H1 (cell line): ENCODE results near the gene C2orf92. TPM values are rescaled to one million over a fixed set of nuclear protein-coding genes. Genes with fewer than 3 reads are reported as not detected.

ENCODE experiments used
- CTCF ChIA-PET: fragments of 300-600 bp; sonication (Branson Sonifier 250); formaldehyde crosslinking; loops from one replicate; lab custom pipeline; 2021; ENCODE audit not compliant: partially characterized antibody; lab: Charles Lee
- POLR2A ChIA-PET: fragments of 300-600 bp; sonication (Branson Sonifier 250); formaldehyde crosslinking; loops from one replicate; lab custom pipeline; 2021; ENCODE audit warnings: inconsistent platforms; ENCODE audit not compliant: partially characterized antibody; lab: Charles Lee
- DNase-seq, 2 experiments: peaks; one replicate each; pipeline versions ENCODE4 v3.0.0 to v3.0.0-alpha.2; 2010 to 2022; ENCODE audit warnings: low spot score in 2 of 2, low read depth in 1 of 2, mixed read lengths in 1 of 2
- FAIRE-seq: peaks from 2 replicates; lab custom pipeline; 2011; peaks lifted over from hg19 to GRCh38; lab: Jason Lieb, UNC
- H2AFZ ChIP-seq: 2 replicates; pipeline ENCODE4 v1.8.1; 2012; ENCODE audit warnings: low read length, inconsistent platforms
- H2AK5ac ChIP-seq: 2 replicates; pipeline ENCODE4 v1.6.1; 2013; ENCODE audit warnings: low read depth, low read length
- H2BK120ac ChIP-seq: replicated peaks from 2 replicates; pipeline ENCODE3; 2013; ENCODE audit warnings: low read depth, low read length, inconsistent platforms
- H2BK12ac ChIP-seq: 2 replicates; pipeline ENCODE4 v1.6.1; 2013; ENCODE audit warnings: low read depth, low read length
- H2BK15ac ChIP-seq: 2 replicates; pipeline ENCODE4 v1.6.1; 2013; ENCODE audit warnings: low read length
- H2BK20ac ChIP-seq: 2 replicates; pipeline ENCODE4 v1.6.1; 2013; ENCODE audit warnings: low read length
- H2BK5ac ChIP-seq: 2 replicates; pipeline ENCODE4 v1.6.1; 2013; ENCODE audit warnings: low read depth, low read length
- H3K14ac ChIP-seq: 2 replicates; pipeline ENCODE4 v1.6.1; 2013; ENCODE audit warnings: inconsistent platforms; ENCODE audit not compliant: insufficient read length
- H3K18ac ChIP-seq: 2 replicates; pipeline ENCODE4 v1.6.1; 2013; ENCODE audit warnings: low read length; ENCODE audit errors: extremely low read depth
- H3K23ac ChIP-seq: 2 replicates; pipeline ENCODE4 v1.6.1; 2013; ENCODE audit warnings: inconsistent platforms; ENCODE audit not compliant: insufficient read length
- H3K23me2 ChIP-seq: 2 replicates; pipeline ENCODE4 v1.6.1; 2013; ENCODE audit warnings: low read depth, low read length
- H3K27ac ChIP-seq: 2 replicates; pipeline ENCODE4 v1.6.1; 2011; ENCODE audit warnings: low read depth, low read length, inconsistent platforms
- H3K27me3 ChIP-seq, 4 experiments: replicated peaks in 1 of 4; 1 replicate in 1 of 4; 2 replicates in 3 of 4; pipeline versions ENCODE4 v1.6.1 to v1.8.1; 2011 to 2013; ENCODE audit warnings: low read length in 3 of 4, mild to moderate bottlenecking in 3 of 4, inconsistent platforms in 2 of 4, mixed read lengths in 2 of 4, moderate library complexity in 1 of 4; ENCODE audit not compliant: control insufficient read depth in 3 of 4, insufficient read depth in 3 of 4; ENCODE audit errors: extremely low read depth in 1 of 4
- H3K36me3 ChIP-seq, 4 experiments: 2 replicates each; pipeline versions ENCODE4 v1.6.1 to v1.8.1; 2011 to 2013; ENCODE audit warnings: mild to moderate bottlenecking in 4 of 4, low read length in 3 of 4, moderate library complexity in 2 of 4, control low read depth in 1 of 4, inconsistent platforms in 1 of 4; ENCODE audit not compliant: insufficient read depth in 4 of 4, control insufficient read depth in 2 of 4
- H3K4ac ChIP-seq: replicated peaks from 2 replicates; pipeline ENCODE3; 2013; ENCODE audit warnings: low read length, low read depth, mixed read lengths, inconsistent platforms; ENCODE audit not compliant: insufficient read length
- H3K4me1 ChIP-seq, 4 experiments: replicated peaks in 1 of 4; 1 replicate in 1 of 4; 2 replicates in 3 of 4; pipeline versions ENCODE4 v1.6.1 to v1.8.1; 2011 to 2013; ENCODE audit warnings: low read length in 3 of 4, inconsistent platforms in 2 of 4, mixed read lengths in 1 of 4; ENCODE audit not compliant: insufficient read depth in 4 of 4, control insufficient read depth in 3 of 4
- H3K4me2 ChIP-seq, 2 experiments: 2 replicates each; pipeline versions ENCODE4 v1.6.1 to v1.8.1; 2011 to 2013; ENCODE audit warnings: low read depth in 2 of 2, low read length in 2 of 2, control low read depth in 1 of 2, inconsistent platforms in 1 of 2, mild to moderate bottlenecking in 1 of 2; ENCODE audit not compliant: insufficient read depth in 1 of 2
- H3K4me3 ChIP-seq, 4 experiments: fragments of 200-600, 300-600 bp in 1 of 4; sonication (generic), shearing (Covaris generic), sonication (Bioruptor Twin) in 1 of 4; 2 replicates each; pipeline versions ENCODE4 v1.5.1 to v1.8.1; 2011 to 2016; ENCODE audit warnings: low read length in 4 of 4, low read depth in 3 of 4, control low read depth in 2 of 4, inconsistent platforms in 2 of 4, mild to moderate bottlenecking in 2 of 4, mixed read lengths in 1 of 4, moderate library complexity in 1 of 4; ENCODE audit not compliant: insufficient read depth in 2 of 4; ENCODE audit errors: extremely low read depth in 1 of 4
- H3K56ac ChIP-seq: replicated peaks from 2 replicates; pipeline ENCODE3; 2013; ENCODE audit warnings: low read depth, mild to moderate bottlenecking, mixed read lengths, low read length, inconsistent platforms; ENCODE audit not compliant: insufficient read length
- H3K79me1 ChIP-seq: 2 replicates; pipeline ENCODE4 v1.6.1; 2013; ENCODE audit warnings: low read depth, low read length, control low read depth
- H3K79me2 ChIP-seq, 2 experiments: 2 replicates each; pipeline versions ENCODE4 v1.6.1 to v1.8.1; 2012 to 2013; ENCODE audit warnings: low read length in 2 of 2, mild to moderate bottlenecking in 2 of 2, inconsistent platforms in 1 of 2; ENCODE audit not compliant: insufficient read depth in 2 of 2, control insufficient read depth in 1 of 2
- H3K9ac ChIP-seq, 4 experiments: replicated peaks in 1 of 4; 1 replicate in 1 of 4; 2 replicates in 3 of 4; pipeline versions ENCODE4 v1.6.1 to v1.8.1; 2011 to 2013; ENCODE audit warnings: low read depth in 3 of 4, low read length in 3 of 4, control low read depth in 2 of 4, mild to moderate bottlenecking in 2 of 4, moderate library complexity in 2 of 4, inconsistent platforms in 1 of 4; ENCODE audit errors: extremely low read depth in 1 of 4
- H3K9me3 ChIP-seq, 2 experiments: 2 replicates each; pipeline versions ENCODE4 v1.6.1 to v1.8.1; 2012 to 2013; ENCODE audit warnings: mild to moderate bottlenecking in 2 of 2, moderate library complexity in 2 of 2, control low read depth in 1 of 2, inconsistent platforms in 1 of 2, low read depth in 1 of 2, low read length in 1 of 2, mixed read lengths in 1 of 2; ENCODE audit not compliant: insufficient read depth in 2 of 2
- H4K20me1 ChIP-seq, 2 experiments: replicated peaks in 1 of 2; 2 replicates each; pipeline versions ENCODE3 to v1.8.1; 2011 to 2013; ENCODE audit warnings: inconsistent platforms in 2 of 2, low read length in 2 of 2, mild to moderate bottlenecking in 1 of 2; ENCODE audit not compliant: insufficient read depth in 2 of 2, control insufficient read depth in 1 of 2
- H4K5ac ChIP-seq: 2 replicates; pipeline ENCODE4 v1.6.1; 2013; ENCODE audit warnings: low read length, low read depth, mixed read lengths, inconsistent platforms; ENCODE audit not compliant: insufficient read length
- H4K8ac ChIP-seq: 2 replicates; pipeline ENCODE4 v1.8.0; 2013; ENCODE audit warnings: mild to moderate bottlenecking, moderate library complexity, low read length, inconsistent platforms; ENCODE audit not compliant: insufficient read depth; ENCODE audit errors: extremely low read depth
- H4K91ac ChIP-seq: replicated peaks from 2 replicates; pipeline ENCODE3; 2013; ENCODE audit warnings: low read length, mixed read lengths, inconsistent platforms; ENCODE audit not compliant: insufficient read length
- ATF3 ChIP-seq: IDR thresholded peaks from 2 replicates; pipeline ENCODE4 v1.6.1; 2011; ENCODE audit warnings: low read depth, mild to moderate bottlenecking, low read length; ENCODE audit not compliant: insufficient read depth
- BACH1 ChIP-seq: IDR thresholded peaks from 2 replicates; pipeline ENCODE4 v1.6.1; 2012; ENCODE audit warnings: low read length, improper control_type of control experiment
- BCL11A ChIP-seq, 2 experiments: IDR thresholded peaks; one replicate each; pipeline ENCODE4 v1.6.1; 2011; ENCODE audit warnings: low read depth in 2 of 2, low read length in 2 of 2, mild to moderate bottlenecking in 2 of 2
- CTBP2 ChIP-seq: IDR thresholded peaks from 2 replicates; pipeline ENCODE4 v1.7.0; 2011; ENCODE audit warnings: borderline replicate concordance, mild to moderate bottlenecking, moderate library complexity, mixed read lengths, low read length; ENCODE audit not compliant: insufficient read depth, insufficient read length
- KDM1A ChIP-seq: fragments of 200-600, 300-600 bp; sonication (generic); IDR thresholded peaks from 2 replicates; pipeline ENCODE4 v1.7.1; 2016; ENCODE audit warnings: mild to moderate bottlenecking, low read length, borderline replicate concordance
- KDM4A ChIP-seq: IDR thresholded peaks from one replicate; pipeline ENCODE4 v1.7.1; 2012; ENCODE audit warnings: low read depth, mild to moderate bottlenecking, moderate library complexity, low read length, inconsistent platforms; ENCODE audit not compliant: severe bottlenecking
- POU5F1 ChIP-seq: IDR thresholded peaks from 2 replicates; pipeline ENCODE4 v1.6.1; 2011; ENCODE audit warnings: low read depth, mild to moderate bottlenecking, low read length, moderate library complexity
- RXRA ChIP-seq: IDR thresholded peaks from 2 replicates; pipeline ENCODE4 v1.6.1; 2011; ENCODE audit warnings: low read depth, mild to moderate bottlenecking, low read length, moderate library complexity; ENCODE audit not compliant: insufficient read depth
- YY1 ChIP-seq: IDR thresholded peaks from 2 replicates; pipeline ENCODE4 v1.6.1; 2011; ENCODE audit warnings: low read depth, mild to moderate bottlenecking, low read length
- ZNF274 ChIP-seq: IDR thresholded peaks from 2 replicates; pipeline ENCODE4 v1.7.0; 2012; ENCODE audit warnings: low read length, borderline replicate concordance; ENCODE audit errors: extremely low read depth
- whole genome bisulfite sequencing, 2 experiments: shearing (Covaris generic) in 1 of 2; methylation state at CpG; one replicate each; pipeline versions ENCODE4 v1.1.6 to v1.1.7; 2013 to 2015; ENCODE audit warnings: low lambda C conversion rate in 2 of 2, mixed read lengths in 2 of 2, inconsistent platforms in 1 of 2, low coverage in 1 of 2, missing lambda C conversion rate in 1 of 2; ENCODE audit not compliant: insufficient replicate concordance in 2 of 2, insufficient coverage in 1 of 2, insufficient read length in 1 of 2; ENCODE audit errors: extremely low coverage in 1 of 2, missing lambda C conversion rate in 1 of 2; 5-methylcytosine and 5-hydroxymethylcytosine counted together
- polyA plus RNA-seq, 7 experiments: library from polyadenylated mRNA; depleted of rRNA in 3 of 7; stranded (reverse) in 5 of 7; unstranded in 2 of 7; fragments of >200 nt in 5 of 7; fragments of 200-250 nt in 2 of 7; gene quantifications; 1 replicate in 5 of 7; 2 replicates in 1 of 7; 4 replicates in 1 of 7; pipeline versions ENCODE4 v1.2.1 to v1.2.3, GENCODE V29; 2011 to 2013; ENCODE audit warnings: missing spikeins in 2 of 7, mixed read lengths in 2 of 7
- total RNA-seq: library from RNA; stranded (reverse); fragmentation: NEBNext Ultra II Directional; extraction: Animal tissue kit (Norgen Biotek cat#: 25700); gene quantifications from 2 replicates; pipeline ENCODE4 v1.2.1, GENCODE V29; 2021
- TF ChIP-seq, protein P1 (sequence below): IDR thresholded peaks from 2 replicates; pipeline ENCODE4 v1.6.1; 2011; ENCODE audit warnings: low read length, improper control_type of control experiment

Gene C2orf92
- total and polyA plus RNA-seq, 2 of the 8 experiments (the other 6 are each of a cell fraction or from before 2014, with no cell fraction given): 2.3 to 3.7 TPM

DNA sequence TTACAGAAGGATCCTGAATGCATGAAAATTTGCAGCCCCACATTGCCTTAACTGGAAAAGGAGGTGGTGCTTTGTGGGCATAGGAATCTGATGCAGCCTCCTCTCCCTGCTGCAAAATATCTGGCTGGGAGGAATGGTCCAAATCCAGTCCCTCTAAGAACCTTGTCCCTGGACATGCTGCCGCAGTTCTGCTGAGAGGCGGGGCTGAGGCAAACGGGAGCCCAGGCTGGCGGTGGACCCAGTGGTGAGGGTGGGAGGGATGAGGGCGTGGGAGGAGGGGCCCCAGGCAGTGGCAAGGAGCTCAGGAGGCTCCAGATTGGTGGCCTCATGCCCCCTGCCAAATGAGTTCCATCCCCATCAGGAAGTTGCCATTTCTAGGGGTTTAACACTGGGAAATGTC, 80.1 kb downstream of the C2orf92 start:
- H3K4me3 ChIP-seq: no peak overlapping the region
- H4K8ac ChIP-seq: peak overlapping the region; percentile 15; the same call in 1 of the 2 replicates
- H2AK5ac ChIP-seq: no peak overlapping the region
- no peak overlapping the region for H3K27ac ChIP-seq
- no peak overlapping the region for H2BK12ac ChIP-seq
- DNase-seq (no peak), FAIRE-seq (no peak)
- H3K14ac ChIP-seq: no peak overlapping the region
- no peaks in the 10 kb centered on the region for H3K79me2 ChIP-seq
- CTCF ChIA-PET: interaction anchor here (0.6 to 10.1 kb wide), 9 partner anchors 9 to 159 kb away, joined by 3 to 149 read pairs (median 5); no protein-coding TSS in a partner anchor
- H3K4me1 ChIP-seq: peaks cover 0 to 10% (median 3%) of the 10 kb centered on the region in 4 experiments; a peak in 4 of 7 replicates
- POLR2A ChIA-PET: no interaction called here
- H4K5ac ChIP-seq: no peak overlapping the region
- H3K56ac ChIP-seq: no peak overlapping the region
- no peak overlapping the region for H2BK120ac ChIP-seq
- H4K20me1 ChIP-seq: no peaks in the 10 kb centered on the region
- no peak overlapping the region for H2BK20ac ChIP-seq
- no peak overlapping the region for H3K4me2 ChIP-seq
- no peaks in the 10 kb centered on the region for H3K27me3 ChIP-seq
- no peaks in the 10 kb centered on the region for H3K36me3 ChIP-seq
- H3K9me3 ChIP-seq: no peaks in the 10 kb centered on the region
- H3K9ac ChIP-seq: no peak overlapping the region
- H2BK5ac ChIP-seq: no peak overlapping the region
- no peak overlapping the region for H2AFZ ChIP-seq
- no peak overlapping the region for H3K23ac ChIP-seq
- H3K79me1 ChIP-seq: no peaks in the 10 kb centered on the region
- no peak overlapping the region for H4K91ac ChIP-seq
- H3K18ac ChIP-seq: no peak overlapping the region
- 63% methylated on average over 5 of the region's 5 CpGs; no CpG with 5 or more reads in 1 of the 2 experiments for WGBS, 2 experiments
- no peak overlapping the region for H3K4ac ChIP-seq
- H2BK15ac ChIP-seq: no peak overlapping the region; the same call in 1 of the 2 replicates
- H3K23me2 ChIP-seq: no peaks in the 10 kb centered on the region
- TF ChIP-seq BACH1 (no peak), BCL11A (IDR thresholded peaks at IDR 0.05; ENCODE audit: low read depth in 2 of 2, low read length in 2 of 2) (no peak), ZNF274 (no peak), KDM4A (no peak), ATF3 (no peak), KDM1A (no peak), YY1 (no peak), RXRA (no peak), CTBP2 (no peak), POU5F1 (no peak)
- TF ChIP-seq, protein P1, sequence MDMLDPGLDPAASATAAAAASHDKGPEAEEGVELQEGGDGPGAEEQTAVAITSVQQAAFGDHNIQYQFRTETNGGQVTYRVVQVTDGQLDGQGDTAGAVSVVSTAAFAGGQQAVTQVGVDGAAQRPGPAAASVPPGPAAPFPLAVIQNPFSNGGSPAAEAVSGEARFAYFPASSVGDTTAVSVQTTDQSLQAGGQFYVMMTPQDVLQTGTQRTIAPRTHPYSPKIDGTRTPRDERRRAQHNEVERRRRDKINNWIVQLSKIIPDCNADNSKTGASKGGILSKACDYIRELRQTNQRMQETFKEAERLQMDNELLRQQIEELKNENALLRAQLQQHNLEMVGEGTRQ: no peak
